Mesendoderm (in vitro differentiated cells): ENCODE measurements around the gene ZCCHC7.

Source experiments
- DNase-seq: peaks from one replicate; pipeline ENCODE4 v3.0.0; 2013
- H2AK5ac ChIP-seq: 2 replicates; pipeline ENCODE4 v1.6.1; 2013; ENCODE audit warnings: low read length, inconsistent platforms
- H2BK120ac ChIP-seq: 2 replicates; pipeline ENCODE4 v1.6.1; 2013; ENCODE audit warnings: low read depth, mild to moderate bottlenecking, low read length, moderate library complexity, mixed read lengths
- H2BK15ac ChIP-seq: replicated peaks from 2 replicates; pipeline ENCODE4 v1.6.1; 2013; ENCODE audit warnings: low read depth, mild to moderate bottlenecking, moderate library complexity
- H2BK5ac ChIP-seq: 2 replicates; pipeline ENCODE4 v1.6.1; 2013; ENCODE audit warnings: low read length, inconsistent platforms
- H3K18ac ChIP-seq: 2 replicates; pipeline ENCODE4 v1.6.1; 2013; ENCODE audit warnings: mild to moderate bottlenecking, low read length, mixed read lengths
- H3K23ac ChIP-seq: one replicate; pipeline ENCODE4 v1.6.1; 2013; ENCODE audit warnings: low read length
- H3K27ac ChIP-seq: 2 replicates; pipeline ENCODE4 v1.5.1; 2013; ENCODE audit warnings: low read depth, mild to moderate bottlenecking, inconsistent platforms, low read length, moderate library complexity
- H3K27me3 ChIP-seq: 2 replicates; pipeline ENCODE4 v1.6.1; 2013; ENCODE audit warnings: low read length, control low read depth, mild to moderate bottlenecking, inconsistent platforms; ENCODE audit not compliant: insufficient read depth, poor library complexity
- H3K36me3 ChIP-seq: 2 replicates; pipeline ENCODE4 v1.6.1; 2013; ENCODE audit warnings: low read length, inconsistent platforms; ENCODE audit not compliant: control insufficient read depth, insufficient read depth
- H3K4ac ChIP-seq: one replicate; pipeline ENCODE4 v1.6.1; 2013; ENCODE audit warnings: low read depth, mild to moderate bottlenecking, low read length, moderate library complexity
- H3K4me1 ChIP-seq: 2 replicates; pipeline ENCODE4 v1.6.1; 2013; ENCODE audit warnings: low read depth, low read length, inconsistent platforms; ENCODE audit not compliant: control insufficient read depth
- H3K4me2 ChIP-seq: 2 replicates; pipeline ENCODE4 v1.6.1; 2013; ENCODE audit warnings: low read length
- H3K4me3 ChIP-seq: 2 replicates; pipeline ENCODE4 v1.5.1; 2013; ENCODE audit warnings: mild to moderate bottlenecking, low read length
- H3K56ac ChIP-seq: one replicate; pipeline ENCODE4 v1.6.1; 2013; ENCODE audit warnings: low read length
- H3K79me1 ChIP-seq: 2 replicates; pipeline ENCODE4 v1.6.1; 2013; ENCODE audit warnings: low read length, inconsistent platforms
- H3K79me2 ChIP-seq: 2 replicates; pipeline ENCODE4 v1.6.1; 2013; ENCODE audit warnings: mild to moderate bottlenecking, low read length; ENCODE audit not compliant: control insufficient read depth, insufficient read depth
- H3K9ac ChIP-seq: 2 replicates; pipeline ENCODE4 v1.6.1; 2013; ENCODE audit warnings: low read length, inconsistent platforms
- H4K5ac ChIP-seq: one replicate; pipeline ENCODE4 v1.6.1; 2013; ENCODE audit warnings: low read length
- H4K8ac ChIP-seq: one replicate; pipeline ENCODE4 v1.6.1; 2013; ENCODE audit warnings: low read depth, mild to moderate bottlenecking, control low read depth, low read length, moderate library complexity
- WGBS: extraction: QIAGEN DNeasy Blood & Tissue Kit; methylation state at CpG from one replicate; pipeline ENCODE4 v1.1.7; 2013; ENCODE audit warnings: low lambda C conversion rate, missing lambda C conversion rate; ENCODE audit not compliant: insufficient coverage; ENCODE audit errors: extremely low coverage; 5-methylcytosine and 5-hydroxymethylcytosine counted together

Gene ZCCHC7

DNA sequence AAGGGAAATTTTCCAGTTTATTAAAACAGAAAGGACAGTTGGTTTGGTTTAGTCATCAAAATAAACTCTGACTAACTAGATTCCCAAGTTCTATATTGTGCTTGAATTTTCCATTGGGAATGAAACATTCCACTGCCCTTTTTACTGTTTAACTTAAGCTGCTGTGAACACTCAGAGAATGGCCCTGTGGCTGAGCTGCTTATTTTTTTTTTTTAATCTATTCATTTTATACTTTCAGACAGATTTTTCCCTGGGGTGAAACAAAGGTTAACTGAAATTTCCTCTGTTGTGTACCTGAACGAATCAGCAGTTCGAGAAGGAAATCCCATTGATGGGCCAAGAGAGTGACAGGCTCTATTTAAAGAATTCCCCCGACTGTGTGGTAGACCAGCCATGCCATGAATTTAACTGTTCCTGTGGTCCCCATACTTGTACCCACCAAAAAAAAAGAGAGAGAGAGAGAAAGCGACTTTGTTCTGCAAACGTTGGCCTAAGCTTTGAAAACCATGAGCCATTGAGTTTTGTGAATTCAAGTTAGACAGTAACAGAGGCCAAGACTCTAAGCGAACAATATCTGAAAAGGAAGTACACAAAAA, 163.5 kb downstream of the ZCCHC7 start:
- H3K27me3 ChIP-seq = no peaks in the 10 kb centered on the region
- H3K4me3 ChIP-seq = no peak overlapping the region
- no peak overlapping the region for H3K56ac ChIP-seq
- no peak overlapping the region for H2AK5ac ChIP-seq
- H3K9ac ChIP-seq = no peak overlapping the region
- H3K79me1 ChIP-seq = no peaks in the 10 kb centered on the region
- H3K4me1 ChIP-seq = no peaks in the 10 kb centered on the region
- WGBS = no CpG with 5 or more reads among the region's 6 CpGs
- H2BK15ac ChIP-seq = no peak overlapping the region
- H4K5ac ChIP-seq = no peak overlapping the region
- H3K18ac ChIP-seq = no peak overlapping the region
- no peak overlapping the region for H4K8ac ChIP-seq
- no peak overlapping the region for H2BK5ac ChIP-seq
- H3K27ac ChIP-seq = no peak overlapping the region
- no peak overlapping the region for H3K23ac ChIP-seq
- no peak overlapping the region for H3K4me2 ChIP-seq
- no peak overlapping the region for H2BK120ac ChIP-seq
- no peaks in the 10 kb centered on the region for H3K79me2 ChIP-seq
- no peak overlapping the region for H3K4ac ChIP-seq
- DNase-seq = no peak
- H3K36me3 ChIP-seq = no peaks in the 10 kb centered on the region

DNA sequence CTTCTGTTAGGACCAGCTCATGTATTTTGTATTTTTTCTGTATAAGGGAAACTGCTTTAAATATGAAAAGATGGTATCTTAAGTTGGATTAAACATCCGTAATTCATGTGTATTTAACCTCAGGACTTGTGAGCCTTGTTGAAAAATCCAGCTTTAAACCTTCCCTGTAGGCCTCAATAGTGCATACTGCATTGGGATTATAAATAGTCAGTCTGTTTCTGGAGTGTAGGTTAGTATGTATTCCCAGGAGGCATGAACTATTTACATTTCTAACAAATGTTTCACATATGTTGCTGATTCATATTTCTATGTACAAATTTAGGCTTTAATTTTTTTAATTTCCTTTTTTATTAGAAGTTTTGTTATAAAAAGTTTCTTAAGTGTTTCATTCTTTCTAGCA, 164.3 kb downstream of the ZCCHC7 start:
- no peaks in the 10 kb centered on the region for H3K79me1 ChIP-seq
- no peak overlapping the region for H3K4me3 ChIP-seq
- H2BK120ac ChIP-seq = no peak overlapping the region
- no peak overlapping the region for H4K8ac ChIP-seq
- no peak overlapping the region for H3K23ac ChIP-seq
- H3K79me2 ChIP-seq = no peaks in the 10 kb centered on the region
- H3K27ac ChIP-seq = no peak overlapping the region
- DNase-seq = no peak
- H4K5ac ChIP-seq = no peak overlapping the region
- H2BK5ac ChIP-seq = no peak overlapping the region
- no peak overlapping the region for H3K9ac ChIP-seq
- no peaks in the 10 kb centered on the region for H3K36me3 ChIP-seq
- no peak overlapping the region for H3K56ac ChIP-seq
- H3K4me2 ChIP-seq = no peak overlapping the region
- H3K27me3 ChIP-seq = no peaks in the 10 kb centered on the region
- H2AK5ac ChIP-seq = no peak overlapping the region
- H2BK15ac ChIP-seq = no peak overlapping the region
- H3K4ac ChIP-seq = no peak overlapping the region
- WGBS = no CpG with 5 or more reads among the region's 1 CpG
- no peaks in the 10 kb centered on the region for H3K4me1 ChIP-seq
- H3K18ac ChIP-seq = no peak overlapping the region

DNA sequence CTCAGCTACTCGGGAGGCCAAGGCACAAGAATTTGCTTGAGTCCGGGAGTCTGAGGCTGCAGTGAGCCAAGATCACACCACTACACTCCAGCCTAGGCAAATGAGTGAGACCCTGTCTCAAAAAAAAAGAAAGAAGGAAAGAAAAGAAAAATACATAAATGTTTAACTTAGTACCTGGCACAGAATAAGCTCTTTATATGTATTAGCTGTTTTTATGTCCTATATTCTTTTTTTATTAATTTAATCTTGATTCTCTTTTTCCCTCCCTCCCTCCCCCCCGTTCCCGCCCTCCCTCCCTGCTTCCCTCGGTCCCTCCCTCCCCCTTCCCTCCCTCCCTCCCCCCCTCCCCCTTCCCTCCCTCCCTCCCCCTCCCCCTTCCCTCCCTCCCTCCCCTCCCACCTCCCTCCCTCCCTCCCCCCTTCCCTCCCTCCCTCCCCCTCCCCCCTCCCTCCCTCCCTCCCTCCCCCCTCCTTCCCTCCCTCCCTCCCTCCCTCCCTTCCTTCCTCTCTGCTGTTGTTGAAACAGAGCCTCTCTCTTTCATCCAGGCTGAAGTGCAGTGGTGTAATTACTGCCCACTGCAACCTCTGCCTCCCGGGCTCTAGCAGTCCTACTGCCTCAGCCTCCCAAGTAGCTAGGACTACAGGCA, 166.3 kb downstream of the ZCCHC7 start:
- Histone ChIP-seq H2BK5ac (no peak overlapping the region), H3K4ac (no peak overlapping the region), H3K56ac (no peak overlapping the region), H3K18ac (no peak overlapping the region), H3K79me1 (no peaks in the 10 kb centered on the region), H2BK120ac (no peak overlapping the region), H3K27me3 (no peaks in the 10 kb centered on the region), H2BK15ac (no peak overlapping the region), H3K4me1 (no peaks in the 10 kb centered on the region), H3K79me2 (no peaks in the 10 kb centered on the region), H2AK5ac (no peak overlapping the region), H4K5ac (no peak overlapping the region), H3K4me2 (no peak overlapping the region), H4K8ac (no peak overlapping the region), H3K23ac (no peak overlapping the region), H3K4me3 (no peak overlapping the region), H3K36me3 (no peaks in the 10 kb centered on the region), H3K27ac (no peak overlapping the region), H3K9ac (no peak overlapping the region)
- no peak for DNase-seq
- no CpG with 5 or more reads among the region's 6 CpGs for WGBS

DNA sequence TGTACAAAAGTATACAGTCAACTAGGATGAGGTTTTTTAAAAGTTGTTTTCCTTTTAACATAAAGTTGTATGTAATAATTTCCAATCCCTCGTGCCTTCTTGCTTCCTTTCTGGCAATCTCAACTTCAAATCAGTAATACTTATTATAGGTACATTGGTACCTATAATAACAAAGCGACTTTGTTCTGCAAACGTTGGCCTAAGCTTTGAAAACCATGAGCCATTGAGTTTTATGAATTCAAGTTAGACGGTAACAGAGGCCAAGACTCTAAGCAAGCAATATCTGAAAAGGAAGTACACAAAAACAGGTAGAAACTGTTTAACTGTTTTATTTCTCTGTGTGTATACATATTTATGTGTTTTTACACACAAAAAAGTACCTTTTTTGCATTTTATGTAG, 166.9 kb downstream of the ZCCHC7 start:
- no peaks in the 10 kb centered on the region for H3K36me3 ChIP-seq
- H3K4me3 ChIP-seq = no peak overlapping the region
- H2AK5ac ChIP-seq = no peak overlapping the region
- H3K4ac ChIP-seq = no peak overlapping the region
- no peak overlapping the region for H3K9ac ChIP-seq
- H3K4me1 ChIP-seq = no peaks in the 10 kb centered on the region
- H2BK15ac ChIP-seq = no peak overlapping the region
- no peaks in the 10 kb centered on the region for H3K27me3 ChIP-seq
- H3K23ac ChIP-seq = no peak overlapping the region
- no peak overlapping the region for H3K56ac ChIP-seq
- DNase-seq = no peak
- no CpG with 5 or more reads among the region's 4 CpGs for WGBS
- H3K79me1 ChIP-seq = no peaks in the 10 kb centered on the region
- H3K79me2 ChIP-seq = no peaks in the 10 kb centered on the region
- H4K8ac ChIP-seq = no peak overlapping the region
- no peak overlapping the region for H3K27ac ChIP-seq
- no peak overlapping the region for H2BK120ac ChIP-seq
- H2BK5ac ChIP-seq = no peak overlapping the region
- no peak overlapping the region for H4K5ac ChIP-seq
- H3K4me2 ChIP-seq = no peak overlapping the region
- no peak overlapping the region for H3K18ac ChIP-seq

DNA sequence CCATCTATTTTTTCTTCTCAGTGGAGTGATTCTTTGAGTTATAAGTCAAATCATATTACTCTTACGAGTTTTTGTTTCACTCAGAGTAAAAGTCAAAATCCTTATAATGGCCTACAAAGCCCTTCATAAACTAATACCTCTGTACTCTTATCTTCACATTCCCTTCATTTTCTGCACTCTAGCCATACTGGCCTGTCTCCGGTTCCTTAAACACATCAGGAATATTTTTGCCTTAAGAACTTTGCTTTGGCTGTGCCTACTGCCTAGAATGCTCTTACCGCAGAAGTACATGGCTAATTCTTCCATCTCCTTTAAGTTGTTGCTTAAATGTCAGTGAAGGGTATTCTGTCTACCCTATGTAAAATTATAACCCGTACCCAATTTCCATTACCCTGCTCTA, 169.3 kb downstream of the ZCCHC7 start:
- Histone ChIP-seq H3K79me2 (no peaks in the 10 kb centered on the region), H3K36me3 (no peaks in the 10 kb centered on the region), H3K18ac (no peak overlapping the region), H2BK15ac (no peak overlapping the region), H3K27ac (no peak overlapping the region), H3K4me1 (no peaks in the 10 kb centered on the region), H2BK120ac (no peak overlapping the region), H4K8ac (no peak overlapping the region), H3K4me2 (no peak overlapping the region), H3K27me3 (no peaks in the 10 kb centered on the region), H2BK5ac (no peak overlapping the region), H3K4ac (no peak overlapping the region), H2AK5ac (no peak overlapping the region), H3K23ac (no peak overlapping the region), H3K9ac (no peak overlapping the region), H4K5ac (no peak overlapping the region), H3K4me3 (no peak overlapping the region), H3K79me1 (no peaks in the 10 kb centered on the region), H3K56ac (no peak overlapping the region)
- no peak for DNase-seq
- 100% methylated on average over 1 of the region's 4 CpGs for WGBS
